Activated CD4-positive, alpha-beta T cell treated with anti-CD3 and anti-CD28 coated beads for 36 hours (primary cell): ENCODE data around the gene IQCK. TPM values are rescaled to one million over a fixed set of nuclear protein-coding genes. Genes with fewer than 3 reads are reported as not detected.

ENCODE experiments used
- ATAC-seq: fragments of 200-7000 bp; cut with Tn5 transposase; one replicate; pipeline ENCODE4 v1.10.0; 2021; ENCODE audit warnings: mild to moderate bottlenecking, moderate library complexity
- CTCF ChIA-PET: fragments of 350-600 bp; sonication (Branson Sonifier 250); formaldehyde crosslinking; loops from one replicate; lab custom pipeline; 2021; ENCODE audit warnings: antibody characterized with exemption; lab: Charles Lee
- POLR2A ChIA-PET: fragments of 350-600 bp; sonication (Branson Sonifier 250); formaldehyde crosslinking; loops from one replicate; lab custom pipeline; 2021; ENCODE audit warnings: antibody characterized with exemption, inconsistent platforms; lab: Charles Lee
- DNase-seq: peaks from one replicate; pipeline ENCODE4 v3.0.0-alpha.2; 2020
- H3K27ac Mint-ChIP-seq: one replicate; pipeline ENCODE4 v1.8.0; 2021; ENCODE audit warnings: mixed read lengths
- H3K27me3 Mint-ChIP-seq: one replicate; pipeline ENCODE4 v1.8.0; 2021; ENCODE audit warnings: mixed read lengths
- H3K36me3 Mint-ChIP-seq: one replicate; pipeline ENCODE4 v1.8.0; 2021; ENCODE audit warnings: low read depth, mixed read lengths
- H3K4me1 Mint-ChIP-seq: one replicate; pipeline ENCODE4 v1.8.0; 2021; ENCODE audit warnings: mixed read lengths
- H3K4me3 Mint-ChIP-seq: one replicate; pipeline ENCODE4 v1.8.0; 2021; ENCODE audit warnings: mild to moderate bottlenecking, moderate library complexity, mixed read lengths
- H3K9me3 Mint-ChIP-seq: one replicate; pipeline ENCODE4 v1.8.0; 2021; ENCODE audit warnings: low read depth, mixed read lengths
- intact Hi-C, 2 experiments: fragments of 100-400 bp; cut with DNase I in 1 of 2; cut with micrococcal nuclease in 1 of 2; formaldehyde crosslinking; loops; one replicate each; pipeline versions ENCODE4 v1.14.2 to v1.15.1; 2022 to 2024; cut with DNase I, micrococcal nuclease
- total RNA-seq, 2 experiments: library from RNA; stranded (reverse); gene quantifications; one replicate each; pipeline ENCODE4 v1.2.3, GENCODE V29; 2021

IQCK gene
- total RNA-seq, 2 experiments from 2014 or later: 2.7 to 3.5 TPM

DNA sequence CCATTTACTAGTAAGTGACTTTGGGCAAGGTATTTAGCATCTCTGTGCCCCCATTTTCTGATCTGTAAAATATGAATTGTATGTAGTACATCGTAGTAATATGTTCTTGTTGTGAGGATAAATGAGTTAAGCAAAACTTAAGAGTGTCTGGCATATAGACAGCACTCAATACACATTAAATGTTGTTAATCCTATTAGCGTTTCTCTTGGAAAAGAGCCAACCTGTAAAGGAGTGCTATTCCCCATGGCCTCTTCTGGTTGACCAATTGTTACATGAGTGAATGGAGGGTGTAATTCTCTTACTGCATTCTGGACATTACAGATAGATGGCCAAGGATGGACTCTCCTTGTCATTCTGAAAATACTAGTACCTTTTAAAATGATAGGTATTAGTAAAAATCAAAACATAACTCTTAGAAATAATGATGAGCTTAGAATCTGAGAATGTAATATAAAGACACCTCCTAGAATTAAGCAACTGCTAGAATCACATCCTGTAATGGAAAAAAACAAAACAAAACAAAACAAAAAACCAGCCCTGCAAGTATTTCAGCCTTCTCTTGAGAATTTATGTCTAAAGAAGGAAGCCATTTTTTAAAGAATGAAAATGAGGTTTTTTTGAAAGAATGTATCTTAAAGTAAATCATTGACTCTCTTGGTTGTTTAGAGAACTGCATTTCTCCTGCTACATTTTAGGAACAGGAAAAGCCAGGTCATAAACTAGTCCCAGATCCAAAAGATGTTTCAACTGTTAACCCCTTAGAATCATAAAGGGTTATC lies 30.5 kb downstream of the IQCK start:
- Mint-ChIP-seq H3K36me3 (no peaks in the 10 kb centered on the region), H3K4me1 (no peaks in the 10 kb centered on the region), H3K4me3 (no peak overlapping the region), H3K9me3 (no peaks in the 10 kb centered on the region), H3K27ac (no peak overlapping the region), H3K27me3 (no peaks in the 10 kb centered on the region)
- intact Hi-C loops: no loop called here
- no peak for ATAC-seq
- ChIA-PET CTCF (no interaction called here), POLR2A (interaction anchor here (0.8 kb wide), 1 partner anchor 19 kb away, joined by 3 read pairs; no protein-coding TSS in a partner anchor)
- no peak for DNase-seq

GRCh38 chr16:19749571-19750080 lies 31.6 kb downstream of the IQCK start:
- intact Hi-C loops: no loop called here
- DNase-seq (no peak), ATAC-seq (no peak)
- Mint-ChIP-seq H3K27me3 (no peaks in the 10 kb centered on the region), H3K9me3 (no peaks in the 10 kb centered on the region), H3K4me3 (no peak overlapping the region), H3K36me3 (no peaks in the 10 kb centered on the region), H3K27ac (no peak overlapping the region), H3K4me1 (no peaks in the 10 kb centered on the region)
- ChIA-PET POLR2A (interaction anchor here (0.8 kb wide), 1 partner anchor 20 kb away, joined by 3 read pairs; no protein-coding TSS in a partner anchor), CTCF (no interaction called here)

DNA sequence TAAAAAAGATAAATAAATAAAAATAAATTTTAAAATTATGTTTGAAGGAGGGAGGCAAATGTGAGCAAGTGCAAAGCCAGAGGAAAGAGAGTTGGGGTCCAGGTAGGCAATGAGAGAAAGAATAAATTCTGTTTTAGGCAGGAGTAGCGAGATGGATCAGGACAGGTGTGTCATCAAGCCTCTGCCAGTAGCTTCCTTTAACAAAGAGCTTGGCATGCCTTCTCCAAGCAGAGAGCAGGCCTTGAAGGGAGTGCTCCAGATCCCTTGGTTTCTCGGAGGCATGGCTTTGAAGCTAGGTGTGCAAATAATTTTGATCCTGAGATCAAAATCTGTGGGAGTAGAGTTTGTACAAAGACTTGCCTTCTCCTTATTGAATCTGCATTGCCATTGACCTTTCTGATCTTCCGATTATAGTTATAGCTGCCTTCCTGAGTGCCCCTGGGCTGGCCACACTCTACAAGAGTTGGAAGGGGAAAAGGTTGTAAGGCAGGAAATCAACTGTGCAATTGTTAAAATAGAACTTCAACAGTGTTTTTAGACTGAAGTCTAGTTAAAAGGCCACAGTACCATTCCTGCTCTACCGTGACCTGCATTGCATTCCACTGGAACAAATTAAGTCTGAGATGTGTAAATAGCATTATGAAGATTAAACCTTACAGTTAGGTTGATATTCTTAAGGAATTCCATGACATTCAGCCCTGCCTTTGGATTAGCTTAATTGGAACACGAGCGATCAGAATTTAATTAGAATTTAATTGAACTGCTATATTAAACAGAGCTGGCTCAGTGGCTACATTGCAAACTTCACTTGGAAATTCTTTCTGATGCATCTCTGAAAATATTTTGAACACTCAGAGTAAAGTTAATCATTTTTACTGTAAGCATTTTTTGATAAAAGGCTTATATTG lies 33.7 kb downstream of the IQCK start:
- intact Hi-C loops: no loop called here
- DNase-seq (no peak), ATAC-seq (no peak)
- H3K9me3 Mint-ChIP-seq: no peaks in the 10 kb centered on the region
- H3K27me3 Mint-ChIP-seq: no peaks in the 10 kb centered on the region
- no peaks in the 10 kb centered on the region for H3K36me3 Mint-ChIP-seq
- POLR2A ChIA-PET: no interaction called here
- H3K4me1 Mint-ChIP-seq: no peaks in the 10 kb centered on the region
- CTCF ChIA-PET: interaction anchor here (1.1 kb wide), 1 partner anchor 155 kb away, joined by 3 read pairs; no protein-coding TSS in a partner anchor
- H3K27ac Mint-ChIP-seq: no peak overlapping the region
- H3K4me3 Mint-ChIP-seq: no peak overlapping the region

DNA sequence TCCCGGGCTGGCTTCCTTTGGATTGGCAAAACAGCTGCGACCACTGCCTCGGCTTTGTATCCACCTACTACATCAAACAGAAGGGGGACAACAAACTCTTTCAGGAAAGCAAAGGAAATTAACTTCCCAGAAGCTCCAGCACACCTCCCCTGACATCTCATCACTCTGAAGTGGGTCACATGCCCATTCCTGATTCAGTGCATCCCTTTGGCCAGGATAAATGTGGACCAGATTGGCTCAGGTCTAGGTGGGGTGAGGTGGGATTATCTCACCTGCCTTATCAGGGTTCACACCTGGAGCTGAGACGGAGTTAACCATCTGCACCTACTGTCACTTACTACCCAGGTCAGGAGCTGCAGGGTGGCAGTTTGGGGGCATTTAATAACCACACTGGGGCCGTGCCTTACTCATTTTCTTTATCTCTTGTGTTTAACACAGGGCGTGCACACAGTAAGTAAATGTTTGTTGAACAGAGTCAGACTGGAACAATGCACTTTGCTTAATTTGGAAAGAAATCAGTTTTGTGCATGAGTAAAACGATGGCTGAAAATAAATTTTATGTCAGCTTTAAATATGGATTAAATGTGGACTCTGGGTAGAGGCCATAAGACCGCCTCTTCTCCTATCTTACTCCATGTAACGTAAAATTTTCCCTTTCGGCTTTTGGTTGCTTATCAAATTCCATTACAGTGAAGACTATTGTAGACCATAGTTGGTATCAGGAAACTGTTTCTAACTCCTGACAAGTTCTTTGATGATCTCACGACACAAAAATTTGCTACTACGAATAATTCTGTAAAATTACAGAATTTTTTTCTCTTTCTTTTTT lies 36.0 kb downstream of the IQCK start:
- CTCF ChIA-PET: no interaction called here
- H3K36me3 Mint-ChIP-seq: no peaks in the 10 kb centered on the region
- ATAC-seq (no peak), DNase-seq (no peak)
- H3K27me3 Mint-ChIP-seq: no peaks in the 10 kb centered on the region
- POLR2A ChIA-PET: no interaction called here
- H3K4me1 Mint-ChIP-seq: no peaks in the 10 kb centered on the region
- H3K4me3 Mint-ChIP-seq: no peak overlapping the region
- intact Hi-C loops: no loop called here
- H3K27ac Mint-ChIP-seq: no peak overlapping the region
- H3K9me3 Mint-ChIP-seq: no peaks in the 10 kb centered on the region

GRCh38 chr16:19754644-19755036 lies 36.6 kb downstream of the IQCK start:
- ChIA-PET POLR2A (no interaction called here), CTCF (no interaction called here)
- intact Hi-C loops: no loop called here
- ATAC-seq: no peak
- Mint-ChIP-seq H3K9me3 (no peaks in the 10 kb centered on the region), H3K4me1 (no peaks in the 10 kb centered on the region), H3K4me3 (no peak overlapping the region), H3K27me3 (no peaks in the 10 kb centered on the region), H3K27ac (no peak overlapping the region), H3K36me3 (no peaks in the 10 kb centered on the region)
- DNase-seq: no peak

- no peak for ATAC-seq
- no peaks in the 10 kb centered on the region for H3K36me3 Mint-ChIP-seq
- H3K9me3 Mint-ChIP-seq: no peaks in the 10 kb centered on the region
- intact Hi-C loops: no loop called here
- no peak overlapping the region for H3K27ac Mint-ChIP-seq
- no peaks in the 10 kb centered on the region for H3K4me1 Mint-ChIP-seq
- H3K4me3 Mint-ChIP-seq: no peak overlapping the region
- no peak for DNase-seq
- H3K27me3 Mint-ChIP-seq: no peaks in the 10 kb centered on the region
- ChIA-PET POLR2A (no interaction called here), CTCF (no interaction called here)
Measured at GRCh38 chr16:19755268-19755667, 37.2 kb downstream of the IQCK start.

GRCh38 chr16:19757026-19757425 lies 39.0 kb downstream of the IQCK start:
- ATAC-seq: no peak
- ChIA-PET CTCF (no interaction called here), POLR2A (no interaction called here)
- H3K4me3 Mint-ChIP-seq: no peak overlapping the region
- no peak for DNase-seq
- no peaks in the 10 kb centered on the region for H3K9me3 Mint-ChIP-seq
- no peaks in the 10 kb centered on the region for H3K27me3 Mint-ChIP-seq
- H3K4me1 Mint-ChIP-seq: no peaks in the 10 kb centered on the region
- intact Hi-C loops: no loop called here
- H3K36me3 Mint-ChIP-seq: no peaks in the 10 kb centered on the region
- H3K27ac Mint-ChIP-seq: no peak overlapping the region

DNA sequence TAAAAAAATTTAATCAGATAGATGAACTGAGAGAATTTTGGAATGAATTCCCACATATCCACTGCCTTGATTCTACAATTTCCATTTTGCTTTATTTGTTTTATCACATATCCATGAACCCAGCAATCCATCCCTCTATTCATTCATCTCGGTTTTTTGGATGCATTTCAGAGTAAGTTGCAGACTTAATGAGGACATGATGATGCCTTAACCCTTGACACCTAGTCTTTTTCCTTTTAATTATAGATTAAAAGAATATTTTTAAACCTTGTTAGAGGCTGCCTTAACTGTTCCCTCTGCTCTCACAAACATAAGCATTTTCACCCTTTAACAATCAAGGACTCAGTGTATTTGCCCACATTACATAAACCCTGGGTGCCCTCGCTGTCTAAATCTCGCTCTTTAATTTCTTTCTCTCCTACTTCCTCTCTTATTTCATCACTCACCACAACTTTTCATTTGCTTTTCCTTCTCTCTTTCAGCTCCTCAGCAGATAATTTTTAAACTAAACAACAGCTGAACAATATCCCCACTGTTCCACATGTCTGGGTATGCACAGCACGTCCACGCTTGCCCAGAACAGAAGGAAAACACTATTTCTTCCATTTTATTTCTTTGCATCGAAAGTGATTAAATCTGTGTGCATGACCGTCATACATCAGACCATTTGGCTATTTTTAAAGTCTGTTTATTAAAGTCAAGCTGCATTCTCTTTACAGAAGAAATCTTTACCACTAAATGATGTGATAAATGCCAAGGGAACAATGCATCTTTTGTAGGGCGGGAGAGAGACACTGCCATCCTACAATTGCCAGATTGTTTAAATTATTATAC lies 39.9 kb downstream of the IQCK start:
- ChIA-PET CTCF (no interaction called here), POLR2A (no interaction called here)
- intact Hi-C loops: no loop called here
- Mint-ChIP-seq H3K4me1 (no peaks in the 10 kb centered on the region), H3K27ac (no peak overlapping the region), H3K36me3 (no peaks in the 10 kb centered on the region), H3K9me3 (no peaks in the 10 kb centered on the region), H3K27me3 (no peaks in the 10 kb centered on the region), H3K4me3 (no peak overlapping the region)
- ATAC-seq (no peak), DNase-seq (no peak)

- DNase-seq: no peak
- Mint-ChIP-seq H3K4me1 (no peaks in the 10 kb centered on the region), H3K27ac (no peak overlapping the region), H3K9me3 (no peaks in the 10 kb centered on the region), H3K27me3 (no peaks in the 10 kb centered on the region), H3K36me3 (no peaks in the 10 kb centered on the region), H3K4me3 (no peak overlapping the region)
- POLR2A ChIA-PET: no interaction called here
- intact Hi-C loops: loop anchor here in 1 of 2 experiments (5.0 kb wide), 1 partner anchor 57 kb away; no protein-coding TSS in a partner anchor
- ATAC-seq: no peak
- CTCF ChIA-PET: no interaction called here
Measured at GRCh38 chr16:19760356-19761060, 42.4 kb downstream of the IQCK start.
